UCSD-AML1 (cell line): Measurements from ENCODE around the gene SLCO4A1.
A peak's percentile ranks its signal among the peaks of the same experiment; 100 is the strongest.

Experiments used
- DNase-seq: peaks from one replicate; lab custom pipeline; 2025; ENCODE audit not compliant: unreplicated experiment; lab: John Stamatoyannopoulos, UW

The SLCO4A1 gene

GRCh38 chr20:62606016-62606415 lies 36.3 kb upstream of the SLCO4A1 start:
- no peak for DNase-seq

- DNase-seq: no peak
Measured at GRCh38 chr20:62606551-62607201, 35.6 kb upstream of the SLCO4A1 start.

GRCh38 chr20:62607366-62608217 lies 34.7 kb upstream of the SLCO4A1 start:
- DNase-seq: no peak

GRCh38 chr20:62608218-62608565 lies 34.1 kb upstream of the SLCO4A1 start:
- no peak for DNase-seq

GRCh38 chr20:62609279-62609720 lies 33.0 kb upstream of the SLCO4A1 start:
- no peak for DNase-seq

DNA sequence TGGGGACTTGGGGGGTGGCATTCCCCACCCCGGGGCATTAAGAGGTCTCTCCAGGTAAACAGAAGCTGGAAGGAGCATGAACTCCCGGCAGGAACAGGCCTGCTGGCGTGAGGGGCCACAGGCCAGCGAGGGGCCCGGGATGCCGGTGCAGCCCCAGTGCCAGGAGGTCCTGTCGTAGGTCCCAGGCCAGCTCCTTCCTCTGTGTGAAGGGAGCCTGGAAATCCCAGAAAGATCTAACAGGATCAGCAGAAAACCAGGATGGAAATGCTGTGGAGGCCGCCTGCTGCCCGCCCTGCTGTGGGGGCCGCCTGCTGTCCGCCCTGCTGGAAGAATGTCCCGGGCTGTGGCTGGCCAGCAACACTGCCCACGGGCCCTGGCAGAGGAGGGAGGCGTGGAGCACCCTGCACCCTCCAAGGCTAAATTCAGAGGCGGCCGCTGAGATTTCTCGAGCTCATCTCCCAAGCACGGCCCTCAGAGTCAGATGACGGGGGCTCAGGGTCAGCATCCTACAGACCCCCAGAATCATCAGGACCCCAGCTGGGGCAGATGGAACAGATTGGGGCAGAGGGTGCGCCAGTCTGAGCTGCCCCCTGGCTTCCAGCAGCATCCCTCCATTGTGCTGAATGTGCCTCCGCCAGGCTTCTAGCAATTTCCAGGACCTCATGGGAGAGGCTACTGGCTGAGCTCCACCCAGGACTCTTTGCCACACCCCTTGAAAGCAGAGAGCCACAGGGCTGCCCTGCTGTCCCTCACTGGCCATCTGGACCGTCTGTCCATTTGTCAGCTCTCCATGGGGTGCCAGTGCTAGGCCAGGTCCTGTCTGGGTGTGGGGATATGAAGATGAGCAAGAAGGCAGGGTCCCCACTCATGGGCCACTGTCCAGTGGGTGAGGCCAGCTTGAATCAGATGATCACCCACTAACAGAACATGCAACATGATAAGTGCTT lies 32.2 kb upstream of the SLCO4A1 start:
- no peak for DNase-seq

DNA sequence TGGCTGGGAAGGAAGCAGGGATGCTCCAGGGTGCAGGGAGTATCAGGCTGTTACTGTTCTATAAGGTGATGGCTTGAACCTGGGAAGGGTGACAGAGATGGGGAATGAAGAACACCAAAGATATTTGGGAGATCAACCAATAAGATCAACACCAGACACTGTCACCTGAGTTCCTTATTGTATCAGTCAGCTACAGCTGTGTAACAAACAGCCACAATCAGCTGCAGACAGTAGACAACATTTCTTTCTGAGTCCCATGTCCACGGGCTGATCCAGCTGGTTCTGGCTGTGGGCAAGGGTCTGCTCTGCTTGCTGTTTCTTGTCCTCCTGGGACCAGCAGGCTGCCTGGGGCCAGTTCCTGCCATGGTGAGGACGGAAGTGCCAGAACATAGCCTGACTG lies 31.3 kb upstream of the SLCO4A1 start:
- no peak for DNase-seq

GRCh38 chr20:62611819-62612218 lies 30.5 kb upstream of the SLCO4A1 start:
- no peak for DNase-seq

- DNase-seq: no peak
Measured at GRCh38 chr20:62614085-62614960, 28.0 kb upstream of the SLCO4A1 start.

- no peak for DNase-seq
Measured at GRCh38 chr20:62614961-62615680, 27.2 kb upstream of the SLCO4A1 start.

GRCh38 chr20:62615750-62616251 lies 26.5 kb upstream of the SLCO4A1 start:
- no peak for DNase-seq

- DNase-seq: peak; percentile 85
Measured at GRCh38 chr20:62616728-62617621, 25.3 kb upstream of the SLCO4A1 start.

DNA sequence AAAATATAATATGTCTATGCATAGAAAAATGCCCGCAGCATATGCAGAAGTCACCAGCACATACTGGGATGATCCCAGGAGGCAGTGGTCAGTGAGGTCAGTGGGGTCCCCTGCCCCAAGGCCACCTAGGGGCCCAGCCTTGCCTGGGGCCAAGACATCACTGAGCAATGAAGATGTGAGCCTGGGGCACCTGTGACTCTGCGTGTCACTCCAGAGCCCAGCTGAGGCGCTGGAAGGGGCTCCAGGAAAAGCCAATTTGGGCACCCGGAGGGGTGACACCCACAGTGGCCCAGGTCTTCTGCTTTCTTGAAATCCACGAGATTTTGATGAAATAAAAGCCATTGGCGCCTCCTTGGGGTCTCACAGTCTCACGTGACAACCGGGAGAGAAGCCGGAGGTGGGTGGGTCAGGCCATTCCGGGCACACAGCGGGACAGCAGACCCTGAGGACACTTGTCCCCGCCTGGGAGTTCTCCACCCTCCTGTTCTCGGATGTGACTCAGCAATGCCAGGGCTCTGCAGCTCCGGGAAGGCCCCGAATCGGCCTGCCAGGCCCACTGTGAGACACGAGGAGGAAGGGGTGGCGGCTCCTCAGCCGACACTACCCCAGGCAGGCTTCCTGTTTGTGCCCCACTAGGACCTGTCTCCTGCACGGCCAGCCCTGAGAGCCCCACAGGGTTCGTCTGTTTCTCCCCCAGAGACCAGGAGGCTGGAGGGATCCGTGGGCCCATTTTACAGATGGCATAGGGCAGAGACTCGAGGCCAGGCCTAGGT lies 24.4 kb upstream of the SLCO4A1 start:
- DNase-seq: peak; percentile 91

GRCh38 chr20:62618611-62619529 lies 23.4 kb upstream of the SLCO4A1 start:
- peak; percentile 61 for DNase-seq

DNA sequence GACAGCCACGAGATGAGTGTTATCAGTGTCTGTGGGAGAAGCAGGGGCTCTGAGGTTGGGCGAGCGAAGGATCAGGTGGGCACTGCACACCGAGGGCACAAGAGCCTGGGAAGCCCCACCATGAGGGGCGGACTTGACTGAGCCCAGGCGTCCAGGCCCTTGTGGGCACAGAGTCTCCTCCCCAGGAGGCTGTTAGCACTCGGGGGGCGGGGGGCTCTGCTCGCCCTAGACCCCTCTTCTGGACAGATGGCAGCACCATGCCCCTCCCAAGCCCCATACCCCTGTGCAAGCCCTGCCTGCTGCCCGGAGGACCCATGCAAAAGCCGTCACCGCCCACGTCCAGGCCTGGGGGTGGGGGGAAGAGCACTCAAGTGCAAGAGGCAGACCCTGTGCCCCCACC lies 21.7 kb upstream of the SLCO4A1 start:
- no peak for DNase-seq

DNA sequence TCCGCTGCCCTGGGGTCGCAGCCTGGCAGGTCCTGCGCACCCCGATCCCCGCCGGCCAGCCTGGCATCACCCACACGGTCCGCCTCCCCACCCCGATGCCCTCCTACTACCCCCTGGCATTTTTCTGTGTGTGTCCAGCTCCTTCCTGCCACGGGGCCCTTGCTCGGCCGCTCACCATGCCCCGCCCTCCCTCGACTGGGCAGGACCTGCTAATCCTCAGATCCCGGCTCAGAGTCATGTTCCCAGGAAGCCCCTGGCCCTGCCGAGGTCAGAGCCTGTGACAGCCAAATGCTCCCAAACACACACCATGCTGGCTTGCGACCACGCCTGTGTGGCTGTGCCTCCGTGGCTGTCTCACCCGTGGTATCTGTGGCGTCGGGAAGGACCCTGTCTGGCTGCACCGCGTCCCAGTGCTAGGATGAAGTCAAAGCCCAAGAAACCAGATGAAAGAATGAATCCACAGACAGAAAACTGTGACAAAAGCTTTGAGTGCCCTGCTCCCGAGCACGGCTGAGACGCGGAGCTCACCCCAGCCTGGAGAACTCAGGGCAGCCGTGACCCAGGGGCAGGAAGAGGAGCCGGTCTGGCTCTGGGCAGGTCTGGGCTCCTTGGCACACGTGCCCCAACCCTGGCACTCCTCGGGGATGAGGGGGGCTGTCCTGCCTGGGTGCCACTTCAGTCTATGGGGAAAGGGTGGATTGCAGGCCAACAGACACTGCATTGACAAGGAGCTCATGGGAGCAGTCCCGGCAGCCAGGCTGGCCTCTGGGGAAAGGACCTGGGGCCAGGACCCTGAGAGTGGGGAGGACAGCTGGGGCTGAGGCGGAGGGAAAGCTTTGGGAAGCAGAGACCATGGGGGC lies 20.8 kb upstream of the SLCO4A1 start:
- no peak for DNase-seq
